Endothelial cell (in vitro differentiated cells): Measurements from ENCODE around the gene HRK. TPM values are rescaled to one million over a fixed set of nuclear protein-coding genes. Genes with fewer than 3 reads are reported as not detected.

Experiments
- DNase-seq: peaks from one replicate; pipeline ENCODE4 v3.0.0; 2021; ENCODE audit warnings: low spot score
- H3K27ac Mint-ChIP-seq: one replicate; pipeline ENCODE4 v1.8.0; 2021; ENCODE audit warnings: mixed read lengths, inconsistent platforms; ENCODE audit not compliant: unreplicated experiment
- H3K27me3 Mint-ChIP-seq: one replicate; pipeline ENCODE4 v1.8.0; 2021; ENCODE audit warnings: mild to moderate bottlenecking, moderate library complexity, mixed read lengths, inconsistent platforms; ENCODE audit not compliant: unreplicated experiment
- H3K36me3 Mint-ChIP-seq: one replicate; pipeline ENCODE4 v1.8.0; 2021; ENCODE audit warnings: mild to moderate bottlenecking, low read depth, mixed read lengths, inconsistent platforms; ENCODE audit not compliant: unreplicated experiment
- H3K4me1 Mint-ChIP-seq: one replicate; pipeline ENCODE4 v1.8.0; 2021; ENCODE audit warnings: mild to moderate bottlenecking, mixed read lengths, inconsistent platforms; ENCODE audit not compliant: unreplicated experiment
- H3K4me3 Mint-ChIP-seq: one replicate; pipeline ENCODE4 v1.8.0; 2021; ENCODE audit warnings: mild to moderate bottlenecking, mixed read lengths, inconsistent platforms; ENCODE audit not compliant: unreplicated experiment
- H3K9me3 Mint-ChIP-seq: one replicate; pipeline ENCODE4 v1.8.0; 2021; ENCODE audit warnings: mixed read lengths, inconsistent platforms; ENCODE audit not compliant: unreplicated experiment
- total RNA-seq: library from RNA; stranded (reverse); fragmentation: NEBNext Ultra II Directional; extraction: Animal tissue kit (Norgen Biotek cat#: 25700); gene quantifications from one replicate; pipeline ENCODE4 v1.2.1, GENCODE V29; 2021; ENCODE audit not compliant: unreplicated experiment
- TF ChIP-seq, protein P1 (sequence below): fragments of 200-600 bp; sonication (generic); IDR thresholded peaks from one replicate; pipeline ENCODE4 v1.5.0; 2021; ENCODE audit warnings: antibody characterized with exemption; ENCODE audit not compliant: unreplicated experiment

Gene HRK
- total RNA-seq, 1 donor from 2014 or later = 0.10 TPM

DNA sequence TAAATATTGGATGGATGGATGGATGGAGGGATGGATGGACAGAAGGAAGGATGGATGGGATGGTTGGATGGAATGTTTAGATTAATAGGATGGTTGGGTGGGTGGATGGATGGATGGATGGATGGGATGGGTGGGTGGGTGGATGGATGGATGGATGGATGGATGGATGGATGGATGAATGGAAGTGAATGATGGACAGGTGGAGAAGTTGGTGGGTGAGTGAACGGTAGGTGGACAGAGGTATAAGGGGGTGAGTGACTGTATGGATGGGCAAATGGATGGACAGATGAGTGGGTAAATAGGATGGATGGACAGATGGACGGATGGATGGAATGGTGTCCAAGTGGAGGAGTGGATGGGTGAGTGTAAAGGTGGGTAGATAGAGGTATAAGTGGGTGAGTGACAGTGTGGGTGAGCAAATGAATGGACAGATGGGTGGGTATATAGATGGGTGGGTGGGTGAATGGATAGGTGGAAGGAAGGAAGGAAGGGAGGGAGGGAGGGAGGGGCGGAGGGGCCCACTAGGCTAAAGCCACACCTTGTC lies 41.9 kb downstream of the HRK start:
- Mint-ChIP-seq H3K4me3 (no peak overlapping the region), H3K9me3 (no peaks in the 10 kb centered on the region), H3K36me3 (peaks cover 7% of the 10 kb centered on the region), H3K27ac (no peak overlapping the region), H3K4me1 (no peaks in the 10 kb centered on the region), H3K27me3 (no peaks in the 10 kb centered on the region)
- no peak for DNase-seq
- TF ChIP-seq, protein P1, sequence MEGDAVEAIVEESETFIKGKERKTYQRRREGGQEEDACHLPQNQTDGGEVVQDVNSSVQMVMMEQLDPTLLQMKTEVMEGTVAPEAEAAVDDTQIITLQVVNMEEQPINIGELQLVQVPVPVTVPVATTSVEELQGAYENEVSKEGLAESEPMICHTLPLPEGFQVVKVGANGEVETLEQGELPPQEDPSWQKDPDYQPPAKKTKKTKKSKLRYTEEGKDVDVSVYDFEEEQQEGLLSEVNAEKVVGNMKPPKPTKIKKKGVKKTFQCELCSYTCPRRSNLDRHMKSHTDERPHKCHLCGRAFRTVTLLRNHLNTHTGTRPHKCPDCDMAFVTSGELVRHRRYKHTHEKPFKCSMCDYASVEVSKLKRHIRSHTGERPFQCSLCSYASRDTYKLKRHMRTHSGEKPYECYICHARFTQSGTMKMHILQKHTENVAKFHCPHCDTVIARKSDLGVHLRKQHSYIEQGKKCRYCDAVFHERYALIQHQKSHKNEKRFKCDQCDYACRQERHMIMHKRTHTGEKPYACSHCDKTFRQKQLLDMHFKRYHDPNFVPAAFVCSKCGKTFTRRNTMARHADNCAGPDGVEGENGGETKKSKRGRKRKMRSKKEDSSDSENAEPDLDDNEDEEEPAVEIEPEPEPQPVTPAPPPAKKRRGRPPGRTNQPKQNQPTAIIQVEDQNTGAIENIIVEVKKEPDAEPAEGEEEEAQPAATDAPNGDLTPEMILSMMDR = no peak

DNA sequence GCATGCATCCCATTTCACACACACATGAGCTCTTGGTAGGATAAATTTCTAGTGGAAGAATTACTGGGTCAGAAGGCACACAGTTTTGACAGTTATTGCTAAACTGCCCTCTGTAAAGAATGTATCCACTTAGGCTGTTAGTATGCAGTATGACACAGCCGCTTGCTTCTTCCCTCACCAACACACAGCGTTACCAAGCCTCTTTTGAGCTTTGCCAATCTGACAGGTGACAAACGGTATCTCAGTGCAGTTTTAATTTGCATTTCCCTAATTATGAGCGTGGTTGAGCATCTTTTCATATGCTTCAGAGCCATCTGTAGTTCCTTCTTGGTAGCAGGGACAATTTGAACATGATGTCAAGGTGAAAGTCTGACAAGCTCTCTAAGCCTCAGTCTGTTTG lies 42.9 kb downstream of the HRK start:
- Mint-ChIP-seq H3K4me3 (no peak overlapping the region), H3K4me1 (no peaks in the 10 kb centered on the region), H3K27me3 (no peaks in the 10 kb centered on the region), H3K27ac (no peak overlapping the region), H3K36me3 (peaks cover 7% of the 10 kb centered on the region), H3K9me3 (no peaks in the 10 kb centered on the region)
- DNase-seq = no peak
- TF ChIP-seq, protein P1 = no peak

DNA sequence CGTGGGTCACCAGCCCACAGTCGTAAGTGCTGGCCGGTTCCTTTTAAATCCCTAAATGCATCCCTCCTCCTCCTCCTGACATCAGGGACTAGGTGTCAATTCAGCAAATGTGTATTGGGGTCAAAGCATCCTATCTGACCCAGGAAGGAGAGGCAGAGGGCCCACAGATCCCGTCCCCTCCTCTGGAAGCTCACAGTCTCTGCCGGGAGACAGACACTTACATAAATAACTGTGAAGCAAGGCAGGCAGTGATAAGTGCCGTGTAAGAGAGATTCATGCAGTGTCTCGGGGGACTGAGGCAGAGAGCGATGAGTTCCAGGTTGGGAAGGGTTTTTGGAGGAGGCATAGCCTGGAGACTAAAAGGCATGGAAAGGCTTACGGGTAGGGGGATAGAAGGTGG lies 44.1 kb downstream of the HRK start:
- H3K36me3 Mint-ChIP-seq = peaks cover 7% of the 10 kb centered on the region
- H3K9me3 Mint-ChIP-seq = no peaks in the 10 kb centered on the region
- H3K27me3 Mint-ChIP-seq = no peaks in the 10 kb centered on the region
- no peaks in the 10 kb centered on the region for H3K4me1 Mint-ChIP-seq
- TF ChIP-seq, protein P1 = no peak
- DNase-seq = no peak
- H3K27ac Mint-ChIP-seq = no peak overlapping the region
- H3K4me3 Mint-ChIP-seq = no peak overlapping the region

DNA sequence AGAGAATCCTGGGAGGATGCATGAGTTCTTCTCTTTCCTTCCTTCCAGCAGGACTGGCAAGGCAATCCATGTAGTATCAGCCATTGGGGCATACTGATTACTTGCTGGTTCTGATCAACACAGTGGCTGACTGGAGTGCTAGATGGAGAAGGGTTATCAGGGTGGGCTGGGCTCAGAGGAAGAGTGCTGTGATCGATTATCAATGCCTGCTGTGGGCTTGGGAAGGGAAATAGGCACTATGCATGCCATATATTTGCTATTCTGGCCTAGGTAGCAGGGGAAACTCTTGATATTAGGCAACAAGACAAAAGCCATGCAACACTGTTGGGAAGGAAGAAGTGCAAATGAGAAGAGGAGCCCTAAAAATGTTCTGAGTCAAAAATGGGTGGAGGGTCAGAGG lies 45.8 kb downstream of the HRK start:
- no peak for DNase-seq
- no peak overlapping the region for H3K27ac Mint-ChIP-seq
- H3K27me3 Mint-ChIP-seq = peaks cover 2% of the 10 kb centered on the region
- TF ChIP-seq, protein P1 = no peak
- no peaks in the 10 kb centered on the region for H3K4me1 Mint-ChIP-seq
- H3K9me3 Mint-ChIP-seq = no peaks in the 10 kb centered on the region
- H3K36me3 Mint-ChIP-seq = peaks cover 7% of the 10 kb centered on the region
- H3K4me3 Mint-ChIP-seq = no peak overlapping the region

DNA sequence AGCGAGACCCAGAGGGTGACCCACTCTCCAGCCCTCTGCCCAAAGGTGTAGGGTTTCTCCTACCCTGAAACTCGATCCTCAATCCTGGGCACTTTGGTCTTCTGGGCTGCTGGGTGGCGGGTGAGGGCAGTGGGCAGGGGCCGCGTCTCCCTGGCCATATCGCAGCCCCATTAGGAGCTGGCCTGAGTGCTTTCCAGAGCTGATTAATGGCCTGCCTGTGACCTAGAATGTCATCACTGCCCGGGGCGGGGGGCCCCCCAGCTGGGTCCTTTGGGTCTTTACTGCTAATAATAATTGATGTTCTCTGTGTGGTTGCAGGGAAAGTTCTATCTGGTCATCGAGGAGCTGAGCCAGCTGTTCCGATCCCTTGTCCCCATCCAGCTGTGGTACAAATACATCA lies 47.8 kb downstream of the HRK start:
- Mint-ChIP-seq H3K4me3 (no peak overlapping the region), H3K9me3 (no peaks in the 10 kb centered on the region), H3K36me3 (peaks cover 7% of the 10 kb centered on the region), H3K27ac (no peak overlapping the region), H3K4me1 (peaks cover 5% of the 10 kb centered on the region), H3K27me3 (peaks cover 2% of the 10 kb centered on the region)
- TF ChIP-seq, protein P1 = no peak
- no peak for DNase-seq
